GM19099 (cell line): ENCODE results near the gene CHD9NB.

Experiments
- POLR2A ChIP-seq: IDR thresholded peaks from 3 replicates; pipeline ENCODE4 v1.6.1; 2011; ENCODE audit warnings: low read depth; ENCODE audit not compliant: insufficient read length; ENCODE audit errors: extremely low read depth

The CHD9NB gene

DNA sequence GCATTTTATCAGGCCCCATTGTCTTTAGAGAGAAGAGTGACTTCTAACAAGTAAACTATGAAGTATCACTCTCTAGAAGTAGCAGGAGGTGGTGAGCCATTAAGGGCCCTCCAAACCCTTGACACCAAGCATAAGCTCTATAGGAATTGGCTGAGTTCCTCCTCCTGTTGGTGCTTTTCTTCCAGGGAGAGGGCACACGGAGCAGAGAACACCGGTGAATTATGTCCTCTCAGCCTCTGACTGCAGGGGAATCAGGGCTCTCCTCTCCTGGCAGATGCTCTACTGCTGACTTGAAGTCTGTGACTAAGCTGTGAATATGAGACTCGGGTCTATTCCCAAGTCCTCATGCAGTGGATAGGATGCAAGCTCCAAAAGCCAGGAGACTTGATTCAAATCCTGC, 34.4 kb upstream of the CHD9NB start:
- no peak for TF ChIP-seq POLR2A

DNA sequence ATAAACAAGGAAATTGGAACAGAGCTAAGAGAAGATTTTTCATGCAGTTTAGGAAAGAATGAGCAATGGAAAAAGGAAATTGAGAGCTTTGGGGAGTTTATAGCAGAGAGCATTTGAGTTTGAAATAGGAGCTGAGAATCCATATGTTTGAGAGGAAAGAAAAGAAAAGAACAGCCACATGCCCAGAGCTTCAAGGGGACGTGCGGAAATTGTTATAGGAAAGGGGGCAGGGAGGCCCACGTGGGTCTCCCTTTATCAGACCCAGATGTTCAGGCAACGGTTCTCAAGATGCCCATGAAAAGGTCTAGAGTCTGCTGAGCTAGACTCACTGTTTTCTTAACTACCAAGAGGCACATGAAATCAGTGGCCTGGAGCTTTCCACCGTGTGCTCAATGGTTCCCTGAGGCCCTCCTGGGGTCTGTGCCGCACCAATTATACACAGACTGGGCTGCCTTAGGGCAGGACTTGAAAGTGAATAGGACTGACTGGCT, 33.3 kb upstream of the CHD9NB start:
- no peak for TF ChIP-seq POLR2A

DNA sequence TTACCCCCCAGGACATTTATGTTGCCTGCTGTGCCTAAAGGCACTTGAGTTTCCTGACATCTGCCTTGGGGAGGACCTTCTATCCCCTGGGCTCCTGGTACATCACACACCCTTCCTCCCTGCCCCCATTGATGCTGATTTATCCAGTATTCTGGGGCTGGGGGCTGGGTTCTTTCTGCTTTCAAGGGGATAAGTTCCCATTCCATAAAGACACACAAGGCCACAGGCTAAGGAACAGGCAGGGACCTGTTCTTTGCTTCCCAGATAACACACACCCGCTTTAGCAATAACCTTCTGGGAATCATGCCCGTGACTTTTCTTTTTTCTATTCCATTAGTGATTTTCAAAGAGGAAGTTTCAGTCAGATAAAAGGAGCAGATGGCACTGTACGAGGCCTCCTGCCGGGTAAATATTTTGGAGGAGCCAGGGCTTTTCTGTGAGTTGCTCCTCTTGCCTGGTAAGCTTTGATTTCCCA, 32.7 kb upstream of the CHD9NB start:
- TF ChIP-seq POLR2A, result no peak

DNA sequence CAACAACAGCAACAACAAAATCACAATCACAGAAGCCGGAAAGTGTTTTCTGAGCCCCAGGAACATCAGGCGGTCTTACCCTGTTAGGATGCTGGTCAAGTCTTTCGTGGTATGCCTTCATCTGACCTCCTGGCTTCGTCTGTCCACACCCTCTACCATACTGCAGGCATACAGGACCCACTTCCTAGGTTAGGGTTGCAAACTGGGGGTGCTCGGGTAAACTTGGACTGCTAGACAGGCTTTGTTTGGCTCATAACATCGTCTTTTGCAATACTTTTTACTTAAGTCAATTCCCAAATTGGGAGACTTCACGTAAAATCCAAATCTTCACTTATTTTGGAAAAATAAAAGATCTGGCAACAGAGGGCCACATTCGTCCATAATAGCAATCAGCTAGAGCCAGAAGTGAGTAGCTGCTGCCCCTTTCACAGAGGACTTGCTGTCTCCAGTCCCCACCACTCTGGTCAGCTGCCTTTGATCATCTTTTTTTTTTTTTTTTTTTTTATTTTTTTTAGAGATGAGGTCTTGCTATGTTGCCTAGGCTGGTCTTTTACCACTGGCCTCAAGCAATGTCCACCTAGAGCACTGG, 32.1 kb upstream of the CHD9NB start:
- TF ChIP-seq POLR2A, result no peak

DNA sequence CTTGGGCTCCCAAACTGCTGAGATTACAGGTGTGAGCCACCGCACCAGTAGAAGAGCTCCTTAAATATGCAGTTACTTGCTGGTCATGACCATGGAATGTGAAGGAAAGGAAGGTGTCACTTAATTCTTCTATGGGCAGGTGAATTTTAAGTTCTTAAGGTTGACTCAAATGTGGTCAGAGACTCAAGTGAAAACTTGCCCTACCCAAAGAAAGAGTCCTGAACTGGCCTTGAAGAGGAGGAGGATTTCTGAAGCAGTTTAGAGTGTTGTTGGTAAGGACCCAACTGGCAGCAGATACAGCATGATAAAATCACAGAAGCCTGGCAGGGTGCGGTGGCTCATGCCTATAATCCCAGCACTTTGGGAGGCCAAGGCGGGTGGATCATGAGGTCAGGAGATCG, 31.4 kb upstream of the CHD9NB start:
- TF ChIP-seq POLR2A, result no peak

DNA sequence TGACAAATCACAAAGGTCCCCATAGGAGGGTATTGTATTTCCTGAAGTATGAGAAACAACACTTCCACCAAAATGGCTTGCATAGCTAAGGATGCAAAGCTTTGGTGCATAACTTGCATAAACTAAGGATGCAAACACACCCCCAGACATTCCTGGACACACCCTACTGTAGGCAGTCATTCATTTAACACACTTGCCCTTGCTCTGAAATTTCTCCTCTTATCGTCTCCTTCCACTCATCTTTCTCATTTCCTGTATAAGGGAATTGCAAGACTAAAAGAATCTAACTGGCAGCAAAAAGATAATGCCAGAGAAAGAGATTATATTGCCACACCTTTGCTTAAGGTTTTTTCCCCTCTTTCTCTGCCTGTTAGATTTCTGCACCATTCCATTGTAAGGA, 30.4 kb upstream of the CHD9NB start:
- TF ChIP-seq POLR2A, result no peak

DNA sequence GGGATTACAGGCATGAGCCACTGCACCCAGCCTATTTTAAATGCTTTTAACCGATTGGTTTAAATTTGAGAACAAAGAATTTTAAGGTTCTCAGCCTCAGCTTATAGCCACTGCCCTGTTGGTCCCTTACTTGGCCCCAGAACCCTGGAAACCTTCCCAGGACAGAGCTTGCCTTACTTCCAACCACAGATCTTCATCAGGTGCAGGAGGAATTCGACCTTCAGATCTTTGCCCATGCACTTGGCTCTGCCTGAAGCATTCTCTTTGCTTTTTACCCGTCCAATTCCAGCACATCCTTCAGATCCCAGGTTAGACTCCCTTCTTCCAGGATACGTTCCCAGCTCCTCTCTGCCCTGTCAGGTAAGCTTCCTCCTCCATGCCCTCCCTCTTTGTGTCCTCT, 29.8 kb upstream of the CHD9NB start:
- no peak for TF ChIP-seq POLR2A

DNA sequence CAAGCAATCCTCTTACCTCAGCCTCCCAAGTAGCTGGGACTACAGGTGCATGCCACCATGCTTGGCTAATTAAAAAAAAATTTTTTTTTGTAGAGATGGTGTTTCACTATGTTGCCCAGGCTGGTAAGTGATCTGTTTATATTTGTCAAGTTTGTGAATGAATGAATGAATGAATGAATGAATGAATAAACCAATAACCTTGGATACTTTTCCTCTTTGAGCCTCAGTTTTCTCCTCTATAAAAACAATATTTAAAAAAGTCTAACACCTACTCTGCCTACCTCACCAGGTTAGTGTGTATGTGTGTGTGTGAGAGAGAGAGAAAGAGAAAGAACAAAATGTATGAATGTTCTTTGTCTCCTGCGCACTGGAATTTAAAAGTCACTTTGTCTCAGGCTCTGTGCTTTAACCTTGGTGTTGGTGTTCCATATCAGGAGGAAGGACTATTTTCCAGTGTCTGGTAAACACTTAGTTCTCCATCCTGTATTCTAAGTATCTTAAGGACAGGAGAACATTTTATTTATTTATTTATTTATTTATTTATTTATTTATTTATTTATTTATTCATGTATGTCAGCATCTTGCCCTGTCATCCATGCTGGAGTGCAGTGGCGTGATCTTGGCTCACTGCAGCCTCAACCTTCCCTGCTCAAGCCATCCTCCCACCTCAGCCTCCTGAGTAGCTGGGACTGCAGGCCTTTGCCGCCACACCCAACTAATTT, 29.1 kb upstream of the CHD9NB start:
- no peak for TF ChIP-seq POLR2A

DNA sequence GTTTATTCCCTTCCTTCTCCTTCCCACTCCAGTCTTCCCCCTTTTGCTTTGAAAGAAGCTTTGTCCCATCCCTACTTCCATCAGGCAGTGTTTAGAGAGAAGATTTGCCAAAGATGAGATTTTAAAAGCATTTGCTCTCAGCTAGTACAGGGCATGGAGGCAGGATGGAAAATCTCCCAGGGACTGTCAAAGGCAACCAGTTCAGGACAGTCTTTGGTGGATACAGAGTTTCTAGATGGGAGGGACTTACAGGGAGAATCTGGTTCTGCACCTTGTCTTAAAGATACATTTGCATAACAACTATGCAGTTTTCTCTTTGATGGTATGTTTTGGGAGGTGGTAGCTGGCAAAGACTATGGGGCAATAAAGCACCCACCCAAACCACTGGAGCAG, 28.3 kb upstream of the CHD9NB start:
- TF ChIP-seq POLR2A, result no peak

DNA sequence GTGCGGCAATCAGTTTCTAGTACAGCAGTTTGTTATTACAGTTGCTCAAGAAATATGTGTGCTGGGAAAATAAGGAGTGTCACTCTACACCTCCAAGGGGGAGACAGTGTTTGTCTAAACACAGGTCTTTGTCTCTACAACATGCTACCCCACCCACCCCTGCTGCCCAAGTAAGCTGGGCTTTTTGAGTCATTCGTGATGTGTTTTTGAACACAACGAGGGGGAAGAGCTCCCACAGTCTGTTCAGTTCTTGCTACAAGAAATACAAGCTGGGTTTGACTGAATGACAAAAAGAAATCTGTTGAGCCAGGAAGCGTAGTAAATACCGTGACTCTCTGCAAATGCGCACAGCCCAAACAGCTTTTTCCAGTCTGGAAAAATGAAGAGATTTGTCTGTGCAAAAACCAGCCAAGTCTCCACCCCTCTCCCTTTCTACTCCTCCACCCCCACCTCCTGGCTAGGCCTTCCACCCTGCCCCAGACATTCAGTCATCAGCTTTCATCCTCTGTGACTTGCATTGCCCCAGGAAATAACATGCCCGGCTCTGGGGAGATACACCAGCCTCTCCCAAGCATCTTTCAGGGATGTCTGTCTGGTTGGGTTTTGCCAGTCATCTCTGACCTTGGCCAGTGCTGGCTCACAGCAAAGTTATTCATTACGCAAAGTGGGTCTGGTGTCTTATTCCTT, 27.8 kb upstream of the CHD9NB start:
- no peak for TF ChIP-seq POLR2A

DNA sequence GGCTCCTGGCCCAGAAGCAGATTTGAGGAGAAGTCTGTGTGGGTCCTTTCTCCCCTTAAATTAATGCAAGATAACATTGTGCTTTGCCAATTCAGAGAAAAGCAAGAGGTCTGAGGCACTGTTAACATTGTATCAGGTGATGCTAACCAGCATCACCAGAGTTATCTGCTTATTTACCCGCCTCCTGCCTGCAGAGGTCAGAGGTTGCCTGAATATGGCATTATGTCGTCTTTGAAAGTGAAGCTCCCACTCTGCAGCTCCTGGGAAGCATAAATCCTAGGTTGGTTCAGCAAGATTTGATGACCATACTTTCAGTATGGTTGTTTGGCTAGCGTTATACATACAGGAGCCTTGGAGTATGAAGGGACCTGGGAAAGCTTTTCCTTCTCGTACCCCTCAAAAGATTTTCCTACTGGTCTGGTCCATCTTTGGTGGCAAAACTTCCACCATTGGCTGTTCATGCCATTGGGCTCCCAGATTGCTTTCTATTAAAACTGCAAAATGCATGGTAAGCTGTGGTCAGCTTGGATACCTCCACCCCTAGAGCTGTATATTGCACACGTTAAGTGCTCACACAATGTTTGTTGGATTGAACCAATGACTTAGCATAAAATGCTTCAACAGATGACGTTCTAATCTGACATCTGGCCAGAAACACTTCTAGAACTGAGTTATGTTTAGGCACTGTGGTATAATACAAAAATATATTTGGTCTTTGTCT, 26.2 kb upstream of the CHD9NB start:
- TF ChIP-seq POLR2A, result no peak

DNA sequence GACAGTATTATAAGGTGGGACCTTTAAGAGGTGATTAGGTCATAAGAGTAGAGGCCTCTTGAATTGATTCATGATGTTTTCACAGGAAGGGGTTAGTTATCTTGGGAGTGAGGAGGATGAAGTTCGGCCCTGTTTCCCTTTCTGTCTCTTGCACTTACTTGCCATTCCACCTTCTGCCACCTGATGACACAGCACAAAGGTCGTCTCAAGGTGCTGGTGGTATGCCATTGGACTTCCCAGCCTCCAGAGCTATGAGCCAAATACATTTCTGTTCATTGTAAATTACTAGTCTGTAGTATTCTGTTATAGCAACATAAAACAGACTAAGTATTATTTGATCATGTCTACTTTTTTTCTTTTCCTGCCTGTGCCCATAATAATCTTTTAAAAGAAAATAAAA, 25.6 kb upstream of the CHD9NB start:
- no peak for TF ChIP-seq POLR2A

DNA sequence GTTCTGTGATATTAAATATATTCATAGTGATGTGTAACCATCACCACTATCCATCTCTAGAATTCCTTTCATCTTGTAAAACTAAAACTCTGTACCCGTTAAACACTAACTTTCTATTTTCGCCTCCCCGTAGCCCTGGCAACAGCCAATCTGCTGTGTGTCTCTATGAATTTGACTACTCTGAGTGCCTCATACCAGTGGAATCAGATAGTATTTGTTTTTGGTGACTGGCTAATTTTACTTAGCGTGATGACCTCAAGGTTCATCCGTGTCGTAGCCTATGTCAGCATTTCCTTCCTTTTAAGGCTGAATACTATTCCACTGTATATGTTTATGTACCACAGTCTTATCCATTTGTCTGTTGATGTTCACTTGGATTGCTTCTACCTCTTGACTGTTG, 20.3 kb upstream of the CHD9NB start:
- TF ChIP-seq POLR2A, result no peak

DNA sequence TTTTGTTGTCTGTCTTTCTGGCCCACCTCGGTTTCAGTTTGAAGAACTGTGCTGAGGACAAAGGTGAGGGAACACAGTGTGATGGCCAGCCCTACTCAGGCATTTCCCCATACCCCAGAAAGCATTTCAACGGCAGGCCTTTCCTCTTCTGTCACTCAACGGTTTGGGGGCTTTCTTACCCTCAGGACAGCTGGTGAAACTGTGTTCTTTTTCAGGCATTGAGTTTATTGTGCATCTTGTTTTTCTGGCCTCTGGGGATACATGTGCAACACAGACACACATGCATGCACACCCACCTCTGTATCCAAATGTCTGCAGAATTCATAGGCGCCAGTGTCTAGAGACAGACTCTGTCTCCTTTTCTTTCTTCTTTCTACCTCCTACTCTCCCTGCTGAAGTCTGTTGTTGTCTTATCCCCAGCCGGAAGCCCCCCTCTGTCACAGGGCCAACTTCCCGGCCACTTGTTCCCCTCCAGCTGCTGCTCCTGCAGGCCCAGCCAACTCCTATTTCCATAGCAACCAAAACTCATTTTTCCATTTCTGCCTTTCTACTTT, 19.1 kb upstream of the CHD9NB start:
- TF ChIP-seq POLR2A, result no peak

DNA sequence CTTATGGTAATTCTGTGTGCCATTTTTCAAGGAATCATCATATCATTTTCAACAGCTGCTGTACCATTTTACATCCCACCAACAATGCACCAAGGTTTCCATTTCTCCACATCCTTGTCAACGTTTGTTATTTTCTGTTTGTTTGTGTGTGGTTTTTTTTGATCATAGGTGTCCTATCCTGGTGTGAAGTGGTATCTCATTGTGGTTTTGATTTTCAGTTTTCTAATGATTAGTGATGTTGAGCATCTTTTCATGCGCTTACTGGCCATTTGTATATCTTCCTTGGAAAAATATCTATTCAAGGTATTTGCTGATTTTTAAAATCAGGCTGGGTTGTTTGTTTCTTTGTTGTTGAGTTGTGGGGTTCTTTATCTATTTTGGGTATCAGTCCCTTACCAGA, 17.1 kb upstream of the CHD9NB start:
- TF ChIP-seq POLR2A, result no peak
